ENCODE results near the gene CCDC12. TPM values are rescaled to one million over a fixed set of nuclear protein-coding genes. Genes with fewer than 3 reads are reported as not detected.

The CCDC12 gene
- total and polyA plus RNA-seq, 12 donors: 33.2 to 145 (median 70.0) TPM

GRCh38 chr3:46995901-46996562 lies 19.5 kb upstream of the CCDC12 start:
- intact Hi-C loops (cut with DNase I): loop anchor here (5.0 to 10.0 kb wide), 2 partner anchors 74 to 291 kb away; partner anchors contain the start of gene TMIE (in 1 of the 2)
- TF ChIP-seq POLR2A (IDR thresholded peaks at IDR 0.05) (no peak), CTCF (IDR thresholded peaks at IDR 0.05) (no peak)
- Histone ChIP-seq H3K4me1 (replicated peaks in 1 of 2) (peaks cover 0 to 8% of the 10 kb centered on the region in 2 donors), H3K27me3 (no peaks in the 10 kb centered on the region), H3K9me3 (replicated peaks in 1 of 3) (no peaks in the 10 kb centered on the region), H3K27ac (no peak overlapping the region), H3K36me3 (replicated peaks in 1 of 2) (peaks cover 0 to 4% of the 10 kb centered on the region in 2 donors), H3K4me3 (no peak overlapping the region)
- 92 to 97% (median 94%) methylated on average over 17 to 22 of the region's 22 CpGs for WGBS, 4 donors
- no peak for DNase-seq

GRCh38 chr3:46994801-46995731 lies 18.5 kb upstream of the CCDC12 start:
- WGBS, 4 donors: 87 to 97% (median 93%) methylated on average over 9 to 29 of the region's 29 CpGs
- H3K9me3 ChIP-seq (replicated peaks in 1 of 3): no peaks in the 10 kb centered on the region
- DNase-seq: no peak
- H3K27me3 ChIP-seq: no peaks in the 10 kb centered on the region
- no peak overlapping the region for H3K4me3 ChIP-seq
- no peaks in the 10 kb centered on the region for H3K36me3 ChIP-seq (replicated peaks in 1 of 2)
- H3K27ac ChIP-seq: no peak overlapping the region
- peaks cover 0 to 8% of the 10 kb centered on the region in 2 donors for H3K4me1 ChIP-seq (replicated peaks in 1 of 2)
- no peak for TF ChIP-seq CTCF (IDR thresholded peaks at IDR 0.05)
- no peak for TF ChIP-seq POLR2A (IDR thresholded peaks at IDR 0.05)
- intact Hi-C loops (cut with DNase I): loop anchor here (5.0 to 10.0 kb wide), 2 partner anchors 73 to 290 kb away; partner anchors contain the start of gene TMIE (in 1 of the 2)

GRCh38 chr3:46993986-46994385 lies 17.4 kb upstream of the CCDC12 start:
- Histone ChIP-seq H3K36me3 (replicated peaks in 1 of 2) (no peaks in the 10 kb centered on the region), H3K27ac (no peak overlapping the region), H3K4me3 (no peak overlapping the region), H3K9me3 (replicated peaks in 1 of 3) (no peaks in the 10 kb centered on the region), H3K4me1 (replicated peaks in 1 of 2) (peaks cover 0 to 8% of the 10 kb centered on the region in 2 donors), H3K27me3 (no peaks in the 10 kb centered on the region)
- 83 to 93% (median 90%) methylated on average over 2 to 7 of the region's 7 CpGs for WGBS, 4 donors
- TF ChIP-seq POLR2A (IDR thresholded peaks at IDR 0.05): no peak
- intact Hi-C loops (cut with DNase I): loop anchor here in 1 of 2 donors (10.0 kb wide), 1 partner anchor 289 kb away; the partner anchor contains the start of gene TMIE
- DNase-seq: no peak

DNA sequence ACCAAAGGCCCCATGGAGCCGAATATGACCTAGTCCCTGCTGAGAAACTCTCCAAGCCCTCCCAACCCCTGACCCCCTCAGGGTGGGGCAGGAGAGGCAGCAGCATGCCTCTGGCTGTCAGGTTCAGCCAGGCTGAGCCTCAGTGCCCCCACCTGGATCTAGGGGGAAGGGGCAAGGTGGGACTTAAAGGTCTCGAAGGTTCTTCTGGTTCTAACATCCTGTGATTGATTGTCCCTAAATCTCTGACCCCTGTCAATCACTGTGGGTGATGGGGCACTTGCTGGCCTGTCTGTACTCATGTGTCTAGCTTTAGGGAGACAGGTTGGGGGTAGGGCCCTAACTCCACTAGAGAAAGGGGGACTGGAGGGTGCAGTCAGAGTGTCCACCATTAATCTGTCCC lies 16.7 kb upstream of the CCDC12 start:
- no peaks in the 10 kb centered on the region for H3K36me3 ChIP-seq (replicated peaks in 1 of 2)
- no peak overlapping the region for H3K27ac ChIP-seq
- H3K4me1 ChIP-seq (replicated peaks in 1 of 2): peaks cover 0 to 1% of the 10 kb centered on the region in 2 donors
- no peaks in the 10 kb centered on the region for H3K9me3 ChIP-seq (replicated peaks in 1 of 3)
- TF ChIP-seq CTCF (IDR thresholded peaks at IDR 0.05) (no peak), POLR2A (IDR thresholded peaks at IDR 0.05) (no peak)
- WGBS, 4 donors: 86 to 100% (median 90%) methylated on average over 2 of the region's 2 CpGs
- H3K27me3 ChIP-seq: no peaks in the 10 kb centered on the region
- intact Hi-C loops (cut with DNase I): loop anchor here in 1 of 2 donors (10.0 kb wide), 1 partner anchor 288 kb away; the partner anchor contains the start of gene TMIE
- DNase-seq: no peak
- no peak overlapping the region for H3K4me3 ChIP-seq

All from adrenal gland (tissue), 12 donors.